Subcutaneous adipose tissue (tissue), 4 donors: Measurements from ENCODE around the gene KRT3. TPM values are rescaled to one million over a fixed set of nuclear protein-coding genes. Genes with fewer than 3 reads are reported as not detected.

Experiments used
- total RNA-seq, 4 donors: library from RNA; depleted of rRNA; stranded (reverse); fragments of >200 nt; gene quantifications; one replicate each; pipeline ENCODE4 v1.1.0, GENCODE V29; 2016
- TF ChIP-seq, protein P1 (sequence below): fragments of 450-650 bp; IDR thresholded peaks from one replicate; pipeline ENCODE4 v1.5.1; 2016; ENCODE audit warnings: low read depth, mild to moderate bottlenecking, control low read depth, antibody characterized with exemption, moderate library complexity

Gene KRT3
- total RNA-seq, result not detected

DNA sequence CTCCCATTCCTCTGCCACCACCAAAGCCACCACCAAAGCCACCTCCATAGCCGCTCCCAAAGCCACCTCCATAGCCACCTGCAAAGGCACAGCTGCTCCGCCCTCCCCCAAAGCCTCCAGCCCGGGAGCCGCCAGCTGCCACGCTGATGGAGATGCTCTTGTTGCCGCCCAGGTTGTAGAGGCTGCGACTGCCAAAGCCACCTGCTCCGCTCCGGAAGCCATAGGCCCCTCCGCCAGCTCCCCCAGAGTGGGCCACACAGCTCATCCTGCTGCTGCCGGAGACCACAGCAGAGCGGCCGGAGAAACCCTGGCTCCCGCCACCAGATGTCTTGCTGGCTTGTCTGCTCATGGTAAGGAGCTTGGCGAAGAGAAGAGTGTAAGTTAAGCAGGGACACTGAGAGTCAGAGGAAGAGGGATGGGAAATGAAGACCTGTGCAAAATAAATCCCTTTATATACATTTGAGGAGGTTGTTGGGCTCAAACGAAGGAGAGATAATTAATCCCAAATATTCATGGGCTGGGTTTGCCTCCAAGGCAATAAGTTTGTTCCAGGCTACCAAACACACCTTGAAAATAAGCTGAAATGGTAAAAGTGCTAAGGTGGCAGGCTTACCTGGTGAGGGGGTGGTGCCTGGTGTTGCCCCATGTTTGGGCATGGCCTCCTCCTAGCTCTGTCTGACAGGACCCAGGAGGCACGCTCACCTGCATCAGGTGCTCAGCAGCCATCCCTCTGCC lies at the start of gene KRT3:
KRT3 (minus strand) TSS at position 424 of the 735 bp plus-strand sequence; CDS start at position 349, 75 bp downstream.
- TF ChIP-seq, protein P1, sequence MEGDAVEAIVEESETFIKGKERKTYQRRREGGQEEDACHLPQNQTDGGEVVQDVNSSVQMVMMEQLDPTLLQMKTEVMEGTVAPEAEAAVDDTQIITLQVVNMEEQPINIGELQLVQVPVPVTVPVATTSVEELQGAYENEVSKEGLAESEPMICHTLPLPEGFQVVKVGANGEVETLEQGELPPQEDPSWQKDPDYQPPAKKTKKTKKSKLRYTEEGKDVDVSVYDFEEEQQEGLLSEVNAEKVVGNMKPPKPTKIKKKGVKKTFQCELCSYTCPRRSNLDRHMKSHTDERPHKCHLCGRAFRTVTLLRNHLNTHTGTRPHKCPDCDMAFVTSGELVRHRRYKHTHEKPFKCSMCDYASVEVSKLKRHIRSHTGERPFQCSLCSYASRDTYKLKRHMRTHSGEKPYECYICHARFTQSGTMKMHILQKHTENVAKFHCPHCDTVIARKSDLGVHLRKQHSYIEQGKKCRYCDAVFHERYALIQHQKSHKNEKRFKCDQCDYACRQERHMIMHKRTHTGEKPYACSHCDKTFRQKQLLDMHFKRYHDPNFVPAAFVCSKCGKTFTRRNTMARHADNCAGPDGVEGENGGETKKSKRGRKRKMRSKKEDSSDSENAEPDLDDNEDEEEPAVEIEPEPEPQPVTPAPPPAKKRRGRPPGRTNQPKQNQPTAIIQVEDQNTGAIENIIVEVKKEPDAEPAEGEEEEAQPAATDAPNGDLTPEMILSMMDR, result no peak

DNA sequence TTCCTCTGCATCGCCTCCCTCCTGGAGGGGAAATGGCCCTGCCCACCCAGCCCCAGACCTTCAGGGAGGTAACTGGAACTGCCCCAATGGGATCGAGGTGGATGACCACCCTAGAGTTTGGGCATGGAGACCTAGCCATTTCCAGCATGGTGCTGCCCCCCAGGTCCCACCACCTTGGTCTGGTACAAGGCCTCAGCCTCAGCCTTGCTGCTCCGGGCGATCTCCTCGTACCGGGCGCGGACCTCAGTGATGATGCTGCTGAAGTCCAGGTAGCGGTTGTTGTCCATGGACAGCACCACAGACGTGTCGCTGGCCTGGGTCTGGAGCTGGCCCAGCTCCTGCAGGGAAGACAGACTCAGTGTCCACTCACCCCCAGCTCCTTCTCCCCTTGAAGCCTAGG lies 48.5 kb upstream of the KRT3 start:
- TF ChIP-seq, protein P1, result no peak

- TF ChIP-seq, protein P1, result no peak
These were observed 43.7 kb upstream of the KRT3 start for GRCh38 chr12:52839436-52840105.

- TF ChIP-seq, protein P1, result no peak
These were observed 42.9 kb upstream of the KRT3 start for GRCh38 chr12:52838609-52839435.

- TF ChIP-seq, protein P1, result no peak
These were observed 42.1 kb upstream of the KRT3 start for GRCh38 chr12:52837781-52838608.

DNA sequence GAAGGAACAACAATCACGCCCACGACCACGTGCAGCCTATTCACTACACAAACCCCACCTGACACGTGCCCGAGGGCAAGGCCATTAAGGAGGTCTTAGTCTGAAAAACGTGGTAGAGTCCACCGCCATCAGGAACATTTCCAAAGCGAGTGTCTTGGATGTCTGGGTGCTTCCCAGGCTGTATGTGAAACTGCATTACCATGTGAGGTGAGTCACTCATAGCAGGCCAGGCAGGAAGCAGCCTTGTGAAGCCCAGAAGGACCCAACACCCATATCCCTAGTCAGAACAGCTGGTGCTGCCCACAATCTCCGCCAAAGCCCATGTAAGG lies 41.5 kb upstream of the KRT3 start:
- TF ChIP-seq, protein P1, result no peak
